HL-60 (cell line): ENCODE data around the gene PDE6D.

Source experiments
- DNase-seq, 2 experiments: peaks; one replicate each; pipeline ENCODE4 v3.0.0-alpha.2; 2010 to 2020; ENCODE audit warnings: low read depth in 1 of 2, low spot score in 1 of 2
- H3K27ac ChIP-seq: fragments of 250-450 bp; sonication (Bioruptor Pico); replicated peaks from 2 replicates; pipeline ENCODE4 v1.5.1; 2020; ENCODE audit warnings: mild to moderate bottlenecking, moderate library complexity
- H3K27me3 ChIP-seq: fragments of 250-450 bp; sonication (Bioruptor Pico); 2 replicates; pipeline ENCODE4 v1.5.1; 2021; ENCODE audit warnings: mild to moderate bottlenecking, moderate library complexity; ENCODE audit not compliant: insufficient read depth, poor library complexity, severe bottlenecking
- H3K4me3 ChIP-seq: replicated peaks from 2 replicates; pipeline ENCODE4 v1.5.1; 2011; ENCODE audit warnings: mild to moderate bottlenecking, control low read depth, low read length; ENCODE audit not compliant: insufficient read depth
- CTCF ChIP-seq: IDR thresholded peaks from one replicate; pipeline ENCODE4 v1.5.1; 2011; ENCODE audit warnings: low read length, control low read depth, inconsistent platforms; ENCODE audit not compliant: insufficient read depth
- GABPA ChIP-seq: IDR thresholded peaks from 2 replicates; pipeline ENCODE4 v1.6.1; 2012; ENCODE audit warnings: low read depth
- POLR2AphosphoS5 ChIP-seq: IDR thresholded peaks from 2 replicates; pipeline ENCODE4 v1.6.1; 2012; ENCODE audit warnings: low read depth
- REST ChIP-seq: IDR thresholded peaks from 2 replicates; pipeline ENCODE4 v1.6.1; 2012; ENCODE audit warnings: low read depth; ENCODE audit not compliant: insufficient replicate concordance
- SPI1 ChIP-seq: IDR thresholded peaks from 2 replicates; pipeline ENCODE4 v1.6.1; 2012; ENCODE audit warnings: low read depth, mild to moderate bottlenecking, borderline replicate concordance

The PDE6D gene

GRCh38 chr2:231687133-231687852, 93.8 kb downstream of the PDE6D start:
- DNase-seq: peak; percentile 96
- TF ChIP-seq SPI1 (peak; percentile 97), CTCF (peak; percentile 76), POLR2AphosphoS5 (peak; percentile 72), GABPA (no peak), REST (no peak)
- peak overlapping the region; percentile 27 for H3K4me3 ChIP-seq
- H3K27me3 ChIP-seq: no peaks in the 10 kb centered on the region
- H3K27ac ChIP-seq: peak overlapping the region; percentile 95

GRCh38 chr2:231686192-231687100, 94.6 kb downstream of the PDE6D start:
- H3K4me3 ChIP-seq: peak overlapping the region; percentile 27
- peak in 1 of 2 experiments; percentile 25 for DNase-seq

More at GRCh38 chr2:231686192-231687100, 94.6 kb downstream of the PDE6D start:
- Histone ChIP-seq H3K27me3 (no peaks in the 10 kb centered on the region), H3K27ac (peak overlapping the region; percentile 95)
- TF ChIP-seq SPI1 (no peak), CTCF (no peak), GABPA (no peak), POLR2AphosphoS5 (no peak; the same call in 1 of the 2 replicates), REST (no peak)
